Measurements from ENCODE around the gene ABCA4. TPM values are rescaled to one million over a fixed set of nuclear protein-coding genes. Genes with fewer than 3 reads are reported as not detected.
A peak's percentile ranks its signal among the peaks of the same experiment; 100 is the strongest.

Gene ABCA4
- total RNA-seq, 4 donors from 2014 or later: 0.18 to 0.57 TPM; not detected in 2

GRCh38 chr1:94069919-94070285, 51.0 kb downstream of the ABCA4 start:
- H3K27ac ChIP-seq: peak overlapping the region in 3 of 4 donors; percentile 39 to 76 (median 73)
- no peaks in the 10 kb centered on the region for H3K36me3 ChIP-seq
- H3K27me3 ChIP-seq: no peaks in the 10 kb centered on the region
- H3K9me3 ChIP-seq: no peaks in the 10 kb centered on the region
- DNase-seq: no peak
- 61 to 70% methylated on average over 2 of the region's 2 CpGs for WGBS, 2 donors
- TF ChIP-seq POLR2A (IDR thresholded peaks at IDR 0.05) (no peak), CTCF (IDR thresholded peaks at IDR 0.05) (no peak)
- H3K4me3 ChIP-seq: no peak overlapping the region
- peaks cover 0 to 48% (median 20%) of the 10 kb centered on the region in 3 donors for H3K4me1 ChIP-seq
- intact Hi-C loops (cut with DNase I): no loop called here

GRCh38 chr1:94068999-94069918, 51.7 kb downstream of the ABCA4 start:
- H3K27ac ChIP-seq: peak overlapping the region in 3 of 4 donors; percentile 39 to 80 (median 73)
- H3K36me3 ChIP-seq: no peaks in the 10 kb centered on the region
- intact Hi-C loops (cut with DNase I): no loop called here
- no peak for DNase-seq
- H3K9me3 ChIP-seq: no peaks in the 10 kb centered on the region
- H3K27me3 ChIP-seq: no peaks in the 10 kb centered on the region
- no peak for TF ChIP-seq POLR2A (IDR thresholded peaks at IDR 0.05)
- no peak for TF ChIP-seq CTCF (IDR thresholded peaks at IDR 0.05)
- peaks cover 0 to 54% (median 21%) of the 10 kb centered on the region in 3 donors for H3K4me1 ChIP-seq
- H3K4me3 ChIP-seq: no peak overlapping the region
- 54 to 65% methylated on average over 15 to 16 of the region's 16 CpGs for WGBS, 2 donors

- no peak for DNase-seq
- WGBS, 2 donors: 78 to 90% methylated on average over 5 to 6 of the region's 6 CpGs
- TF ChIP-seq CTCF (IDR thresholded peaks at IDR 0.05) (no peak), POLR2A (IDR thresholded peaks at IDR 0.05) (no peak)
- H3K4me3 ChIP-seq: no peak overlapping the region
- H3K4me1 ChIP-seq: peaks cover 0 to 62% (median 29%) of the 10 kb centered on the region in 3 donors
- H3K36me3 ChIP-seq: no peaks in the 10 kb centered on the region
- H3K9me3 ChIP-seq: no peaks in the 10 kb centered on the region
- no peaks in the 10 kb centered on the region for H3K27me3 ChIP-seq
- peak overlapping the region in 3 of 4 donors; percentile 39 to 80 (median 73) for H3K27ac ChIP-seq
- intact Hi-C loops (cut with DNase I): no loop called here
Observed at GRCh38 chr1:94068096-94068998, 52.6 kb downstream of the ABCA4 start.

- no peak for DNase-seq
- no peaks in the 10 kb centered on the region for H3K36me3 ChIP-seq
- no peak overlapping the region for H3K4me3 ChIP-seq
- no peaks in the 10 kb centered on the region for H3K9me3 ChIP-seq
- TF ChIP-seq POLR2A (IDR thresholded peaks at IDR 0.05): no peak
- no peak for TF ChIP-seq CTCF (IDR thresholded peaks at IDR 0.05)
- peak overlapping the region in 3 of 4 donors; percentile 10 to 80 (median 73) for H3K27ac ChIP-seq
- intact Hi-C loops (cut with DNase I): no loop called here
- H3K27me3 ChIP-seq: no peaks in the 10 kb centered on the region
- peaks cover 0 to 59% (median 30%) of the 10 kb centered on the region in 3 donors for H3K4me1 ChIP-seq
- WGBS, 2 donors: 70% methylated on average over 3 of the region's 3 CpGs
Observed at GRCh38 chr1:94067196-94067595, 53.8 kb downstream of the ABCA4 start.
